Natural killer cell (primary cell): Measurements from ENCODE around the gene OR51L1. TPM values are rescaled to one million over a fixed set of nuclear protein-coding genes. Genes with fewer than 3 reads are reported as not detected.

Experiments
- ATAC-seq, 3 donors: fragments of 150-1000 bp in 2 of 3; fragments of 200-7000 bp in 1 of 3; cut with Tn5 transposase; 1 replicate in 1 of 3; 2 replicates in 2 of 3; pipeline ENCODE4 v1.10.0; 2021; ENCODE audit warnings: mild to moderate bottlenecking in 2 of 3, moderate library complexity in 2 of 3
- DNase-seq, 2 donors: peaks; one replicate each; pipeline versions ENCODE4 v3.0.0 to v3.0.0-alpha.2; 2013 to 2021; ENCODE audit warnings: mixed read lengths in 1 of 2
- H3K27ac ChIP-seq: one replicate; pipeline ENCODE4 v1.5.1; 2013; ENCODE audit warnings: mild to moderate bottlenecking, low read length
- H3K27me3 ChIP-seq: one replicate; pipeline ENCODE4 v1.6.1; 2013; ENCODE audit warnings: low read length; ENCODE audit not compliant: control insufficient read depth, insufficient read depth
- H3K36me3 ChIP-seq: one replicate; pipeline ENCODE4 v1.6.1; 2013; ENCODE audit warnings: low read length; ENCODE audit not compliant: control insufficient read depth, insufficient read depth
- H3K4me1 ChIP-seq: one replicate; pipeline ENCODE4 v1.6.1; 2013; ENCODE audit warnings: low read length; ENCODE audit not compliant: control insufficient read depth, insufficient read depth
- H3K4me3 ChIP-seq: one replicate; pipeline ENCODE4 v1.5.1; 2013; ENCODE audit warnings: low read length
- H3K9me3 ChIP-seq: one replicate; pipeline ENCODE4 v1.6.1; 2013; ENCODE audit warnings: low read length; ENCODE audit not compliant: control insufficient read depth, insufficient read depth
- H3K27ac Mint-ChIP-seq, 2 donors: one replicate each; pipeline ENCODE4 v1.8.0; 2022; ENCODE audit warnings: mild to moderate bottlenecking in 2 of 2, mixed read lengths in 2 of 2, moderate library complexity in 1 of 2
- H3K27me3 Mint-ChIP-seq, 2 donors: one replicate each; pipeline ENCODE4 v1.8.0; 2022; ENCODE audit warnings: low read depth in 2 of 2, mixed read lengths in 2 of 2
- H3K36me3 Mint-ChIP-seq: one replicate; pipeline ENCODE4 v1.8.0; 2022; ENCODE audit warnings: mixed read lengths
- H3K4me1 Mint-ChIP-seq, 2 donors: one replicate each; pipeline ENCODE4 v1.8.0; 2022; ENCODE audit warnings: mixed read lengths in 2 of 2
- H3K4me3 Mint-ChIP-seq: one replicate; pipeline ENCODE4 v1.8.0; 2022; ENCODE audit warnings: mild to moderate bottlenecking, moderate library complexity, mixed read lengths
- H3K9me3 Mint-ChIP-seq, 2 donors: one replicate each; pipeline ENCODE4 v1.8.0; 2022; ENCODE audit warnings: mixed read lengths in 2 of 2
- CTCF ChIP-seq: fragments of 200-600 bp; IDR thresholded peaks from one replicate; pipeline ENCODE4 v1.8.0; 2022; ENCODE audit warnings: antibody characterized with exemption
- WGBS: methylation state at CpG from one replicate; pipeline ENCODE4 v1.1.7; 2013; ENCODE audit warnings: missing lambda C conversion rate; ENCODE audit not compliant: insufficient coverage; 5-methylcytosine and 5-hydroxymethylcytosine counted together
- intact Hi-C: fragments of 100-400 bp; cut with micrococcal nuclease; formaldehyde crosslinking; loops from one replicate; pipeline ENCODE4 v1.14.2; 2022
- total RNA-seq, 4 donors: library from RNA; stranded (reverse); fragments of 120-200 nt in 1 of 4; gene quantifications; one replicate each; pipeline versions ENCODE4 v1.2.3 to v1.2.4, GENCODE V29; 2013 to 2022

OR51L1 gene
- total RNA-seq, 3 donors from 2014 or later (not counting 1 experiment from before 2014, with no cell fraction given) = not detected

GRCh38 chr11:4960877-4961276 lies 33.8 kb upstream of the OR51L1 start:
- Mint-ChIP-seq H3K4me1 (no peaks in the 10 kb centered on the region), H3K27ac (no peak overlapping the region), H3K27me3 (no peaks in the 10 kb centered on the region), H3K36me3 (no peaks in the 10 kb centered on the region), H3K4me3 (no peak overlapping the region), H3K9me3 (peaks cover 0 to 7% of the 10 kb centered on the region in 2 donors)
- no peak for ATAC-seq
- Histone ChIP-seq H3K4me1 (no peaks in the 10 kb centered on the region), H3K4me3 (no peak overlapping the region), H3K27me3 (no peaks in the 10 kb centered on the region), H3K9me3 (no peaks in the 10 kb centered on the region), H3K27ac (no peak overlapping the region), H3K36me3 (no peaks in the 10 kb centered on the region)
- intact Hi-C loops = no loop called here
- 92% methylated on average over 3 of the region's 3 CpGs for WGBS
- no peak for TF ChIP-seq CTCF
- DNase-seq = no peak

GRCh38 chr11:4962816-4963215 lies 31.8 kb upstream of the OR51L1 start:
- Mint-ChIP-seq H3K27me3 (no peaks in the 10 kb centered on the region), H3K36me3 (no peaks in the 10 kb centered on the region), H3K27ac (no peak overlapping the region), H3K4me3 (no peak overlapping the region), H3K4me1 (no peaks in the 10 kb centered on the region), H3K9me3 (peaks cover 0 to 9% of the 10 kb centered on the region in 2 donors)
- Histone ChIP-seq H3K9me3 (no peaks in the 10 kb centered on the region), H3K27me3 (no peaks in the 10 kb centered on the region), H3K36me3 (no peaks in the 10 kb centered on the region), H3K4me1 (no peaks in the 10 kb centered on the region), H3K4me3 (no peak overlapping the region), H3K27ac (no peak overlapping the region)
- no peak for TF ChIP-seq CTCF
- ATAC-seq (no peak), DNase-seq (no peak)
- 100% methylated on average over 1 of the region's 1 CpG for WGBS
- intact Hi-C loops = no loop called here

GRCh38 chr11:4975436-4975835 lies 19.2 kb upstream of the OR51L1 start:
- peaks cover 0 to 2% of the 10 kb centered on the region in 2 donors for H3K27me3 Mint-ChIP-seq
- no peak overlapping the region for H3K4me3 Mint-ChIP-seq
- intact Hi-C loops = no loop called here
- H3K9me3 ChIP-seq = no peaks in the 10 kb centered on the region
- no peak overlapping the region for H3K27ac ChIP-seq
- no peak for DNase-seq
- TF ChIP-seq CTCF = no peak
- H3K27me3 ChIP-seq = no peaks in the 10 kb centered on the region
- WGBS = 88% methylated on average over 3 of the region's 5 CpGs
- peaks cover 0 to 3% of the 10 kb centered on the region in 2 donors for H3K9me3 Mint-ChIP-seq
- H3K36me3 ChIP-seq = no peaks in the 10 kb centered on the region
- no peak for ATAC-seq
- H3K4me3 ChIP-seq = no peak overlapping the region
- H3K4me1 Mint-ChIP-seq = no peaks in the 10 kb centered on the region
- H3K36me3 Mint-ChIP-seq = no peaks in the 10 kb centered on the region
- no peaks in the 10 kb centered on the region for H3K4me1 ChIP-seq
- H3K27ac Mint-ChIP-seq = no peak overlapping the region

GRCh38 chr11:4979036-4979435 lies 15.6 kb upstream of the OR51L1 start:
- intact Hi-C loops = no loop called here
- Histone ChIP-seq H3K4me3 (no peak overlapping the region), H3K27ac (no peak overlapping the region), H3K27me3 (no peaks in the 10 kb centered on the region), H3K4me1 (no peaks in the 10 kb centered on the region), H3K9me3 (no peaks in the 10 kb centered on the region), H3K36me3 (no peaks in the 10 kb centered on the region)
- Mint-ChIP-seq H3K4me1 (no peaks in the 10 kb centered on the region), H3K27me3 (peaks cover 0 to 2% of the 10 kb centered on the region in 2 donors), H3K27ac (no peak overlapping the region), H3K36me3 (no peaks in the 10 kb centered on the region), H3K4me3 (no peak overlapping the region), H3K9me3 (peaks cover 0 to 3% of the 10 kb centered on the region in 2 donors)
- TF ChIP-seq CTCF = no peak
- no peak for DNase-seq
- ATAC-seq = no peak
- WGBS = 71% methylated on average over 3 of the region's 3 CpGs
